ENCODE measurements around the gene ZBED3.

GRCh38 chr5:77030097-77031071 is 56.7 kb downstream of the ZBED3 start, which contains the start of gene AGGF1:
- TF ChIP-seq CTCF (IDR thresholded peaks at IDR 0.05) (no peak), POLR2AphosphoS5 (IDR thresholded peaks at IDR 0.05; ENCODE audit: low read depth, low read length) (peak; percentile 92), SIN3A (IDR thresholded peaks at IDR 0.05; ENCODE audit: borderline replicate concordance, insufficient read depth, low read depth, low read length) (no peak; the same call in 1 of the 2 replicates)

Data from Panc1 (cell line).